K562 treated with DMSO at 1 percent for 12 hours (cell line): Measurements from ENCODE around the gene PITPNC1. TPM values are rescaled to one million over a fixed set of nuclear protein-coding genes. Genes with fewer than 3 reads are reported as not detected.

Experiments used
- total RNA-seq: library from RNA; unstranded; fragments of 300-600 nt; gene quantifications from 2 replicates; pipeline ENCODE4 v1.2.3, GENCODE V29; 2022; ENCODE audit not compliant: insufficient read depth

Gene PITPNC1
- total RNA-seq = 0.67 and 0.96 TPM in 2 replicates

GRCh38 chr17:67376737-67377487 is at the start of gene PITPNC1:
Gene PITPNC1, plus strand, starts transcription at chr17:67377281.

GRCh38 chr17:67366193-67367157 is 10.6 kb upstream of the PITPNC1 start, which contains the start of gene PSMD12:
Gene PSMD12, minus strand, starts transcription at chr17:67366577. Its CDS starts 58 bp downstream, at chr17:67366519.

GRCh38 chr17:67717624-67718324 is 340.7 kb downstream of the PITPNC1 start, which contains the start of gene NOL11:
Gene NOL11, plus strand, starts transcription at chr17:67717936. Its CDS starts 12 bp downstream, at chr17:67717948.

Other genes with a start within 250 kb of the PITPNC1 start
- gene HELZ, start 132.1 kb upstream of the PITPNC1 start, total RNA-seq = 1.1 and 9.4 TPM in 2 replicates
- gene PSMD12, start 10.7 kb upstream of the PITPNC1 start, total RNA-seq = 29.4 and 61.4 TPM in 2 replicates